GM21390 (cell line): ENCODE measurements around the gene AMACR.

Source experiments
- ATAC-seq: cut with Tn5 transposase; IDR thresholded peaks from one replicate; pipeline ENCODE4 v1.9.1; 2021; ENCODE audit not compliant: unreplicated experiment

The AMACR gene

GRCh38 chr5:34008802-34009201, 952 bp upstream of the AMACR start:
- ATAC-seq: no peak

GRCh38 chr5:34007201-34007620, 639 bp downstream of the AMACR start:
- ATAC-seq: no peak

DNA sequence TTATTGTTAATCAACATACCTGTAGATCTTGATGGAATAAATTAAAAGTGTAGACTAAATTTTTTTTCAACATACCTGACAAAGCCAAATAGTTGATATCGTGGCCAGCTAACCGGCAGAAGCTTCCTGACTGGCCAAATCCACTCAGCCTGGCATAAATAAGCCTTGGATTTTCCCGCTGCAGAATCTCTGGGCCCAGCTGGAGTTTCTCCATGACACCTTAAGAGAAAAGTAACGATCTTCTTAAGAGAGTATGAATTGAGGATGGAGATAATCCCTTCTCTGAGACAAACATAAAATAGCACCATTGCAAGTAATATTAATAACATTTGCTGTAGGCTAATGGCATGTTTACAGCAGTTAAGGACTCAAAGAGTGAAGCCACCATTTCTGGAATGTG, 2.2 kb downstream of the AMACR start:
- no peak for ATAC-seq

GRCh38 chr5:34005211-34005610, 2.6 kb downstream of the AMACR start:
- no peak for ATAC-seq

DNA sequence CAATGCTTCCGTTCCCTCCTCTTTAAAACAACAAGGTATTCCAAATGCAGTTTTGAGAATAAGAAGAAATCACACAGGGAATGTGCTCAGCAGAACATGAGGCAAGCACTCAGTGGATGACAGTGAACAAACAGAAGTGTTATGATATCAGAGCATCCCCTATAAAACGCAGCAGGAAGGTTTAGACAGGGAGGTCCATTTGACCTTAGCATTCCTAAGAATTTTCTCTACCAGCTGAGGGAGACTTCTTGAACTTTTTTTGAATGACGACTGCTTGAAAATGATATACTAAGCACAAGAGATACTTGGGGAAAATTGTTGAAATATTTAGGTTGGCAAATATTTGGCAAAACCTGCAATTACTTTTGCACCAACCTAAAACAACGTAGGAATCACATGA, 3.9 kb downstream of the AMACR start:
- ATAC-seq: no peak

GRCh38 chr5:34002629-34003328, 5.1 kb downstream of the AMACR start:
- ATAC-seq: no peak

GRCh38 chr5:34001241-34001841, 6.5 kb downstream of the AMACR start:
- no peak for ATAC-seq

GRCh38 chr5:33999978-34000377, 7.9 kb downstream of the AMACR start:
- no peak for ATAC-seq

- ATAC-seq: peak; percentile 87
These were observed 10.4 kb downstream of the AMACR start for GRCh38 chr5:33997331-33997983.

GRCh38 chr5:33995865-33996264, 12.0 kb downstream of the AMACR start:
- ATAC-seq: no peak

DNA sequence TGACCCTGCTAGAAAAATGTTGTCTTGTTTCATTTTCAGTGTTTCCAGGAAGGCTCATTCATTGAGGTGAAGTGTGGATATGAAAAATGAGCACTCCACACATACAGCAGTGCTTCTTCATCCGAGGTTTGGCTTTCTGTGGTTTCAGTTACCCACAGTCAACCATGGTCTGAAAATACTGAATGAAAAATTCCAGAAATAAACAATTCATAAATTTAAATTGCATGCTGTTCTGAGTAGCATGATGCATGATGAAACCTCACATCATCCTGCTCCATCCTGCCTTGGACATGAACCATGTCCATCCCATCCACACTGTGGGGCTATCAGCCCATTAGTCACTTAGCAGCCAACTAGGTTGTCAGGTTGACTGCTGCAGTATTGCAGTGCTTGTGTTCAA, 13.0 kb downstream of the AMACR start:
- ATAC-seq: no peak

- no peak for ATAC-seq
These were observed 15.0 kb downstream of the AMACR start for GRCh38 chr5:33992864-33993263.

DNA sequence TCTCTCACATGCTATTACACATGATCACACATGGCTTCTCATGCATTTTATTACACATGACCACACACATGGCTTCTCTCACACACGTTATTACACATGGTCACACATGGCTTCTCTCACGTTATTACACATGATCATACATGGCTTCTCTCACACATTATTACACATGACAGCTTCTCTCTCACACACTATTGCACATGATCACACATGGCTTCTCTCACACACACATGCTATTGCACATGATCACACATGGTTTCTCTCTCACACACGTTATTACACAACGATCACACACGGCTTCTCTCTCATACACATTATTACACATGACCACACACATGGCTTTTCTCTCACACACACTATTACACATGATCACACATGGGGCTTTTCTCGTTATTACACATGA, 22.4 kb downstream of the AMACR start:
- ATAC-seq: no peak

- ATAC-seq: no peak
These were observed 23.2 kb downstream of the AMACR start, which contains the start of gene SLC45A2 for GRCh38 chr5:33984671-33985124. TSS of gene SLC45A2 (minus strand) at chr5:33984693. CDS start at chr5:33984583, 110 bp downstream.

GRCh38 chr5:33984178-33984577, 23.7 kb downstream of the AMACR start:
- ATAC-seq: no peak

DNA sequence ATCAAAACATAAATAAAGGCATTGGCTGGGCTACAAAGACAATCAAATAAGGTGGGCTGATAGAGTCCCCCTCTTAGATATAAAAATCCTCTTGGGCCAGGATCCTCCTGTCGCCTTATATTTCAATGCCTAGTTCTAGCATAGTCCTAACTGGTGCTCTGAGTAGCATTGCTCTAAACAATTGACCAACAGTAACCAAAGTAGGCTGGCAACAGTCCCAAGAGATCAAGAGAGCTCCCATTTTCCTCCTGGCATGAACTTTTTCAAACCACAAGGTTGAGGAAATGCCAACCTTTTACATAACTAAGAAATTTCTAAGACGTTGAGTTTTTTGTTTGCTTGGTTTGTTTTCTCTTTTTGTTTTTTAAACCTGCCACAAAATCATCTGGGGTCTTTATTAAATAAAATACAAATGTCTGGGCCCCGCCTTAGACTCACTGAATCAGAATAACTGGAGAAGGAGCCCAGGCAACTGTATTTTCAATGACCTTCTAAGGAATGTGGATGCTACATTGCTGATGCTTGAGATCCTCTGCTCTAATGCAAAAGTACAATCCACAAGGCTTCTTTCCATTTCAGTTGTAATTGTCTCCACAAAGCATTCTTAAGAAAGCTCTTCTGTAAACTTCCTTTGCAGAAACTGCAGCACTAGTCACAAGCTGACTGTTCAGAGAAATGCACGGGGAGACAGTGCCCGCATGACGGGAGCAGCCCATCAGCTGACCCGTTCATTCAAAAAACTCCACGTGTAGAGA, 26.3 kb downstream of the AMACR start:
- no peak for ATAC-seq

- no peak for ATAC-seq
These were observed 27.8 kb downstream of the AMACR start for GRCh38 chr5:33980030-33980429.

DNA sequence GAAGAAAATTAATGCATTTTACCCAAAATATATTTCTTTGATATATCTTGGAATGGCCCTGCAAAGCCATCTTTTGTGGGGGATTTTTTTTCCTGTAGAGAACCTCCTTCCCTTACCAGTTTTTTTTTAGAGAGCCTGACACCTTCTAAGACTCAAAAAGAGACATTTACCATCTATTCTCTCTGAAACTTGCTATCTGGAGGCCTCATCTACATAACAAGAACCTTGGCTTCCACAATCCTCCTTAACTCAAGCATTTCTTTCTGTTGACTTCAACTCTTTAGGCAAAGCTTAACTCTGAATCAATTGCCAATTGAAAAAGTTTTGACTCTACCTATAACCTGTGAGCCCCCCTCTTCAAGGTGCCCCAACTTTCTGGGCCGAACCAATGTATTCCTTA, 29.5 kb downstream of the AMACR start:
- no peak for ATAC-seq

DNA sequence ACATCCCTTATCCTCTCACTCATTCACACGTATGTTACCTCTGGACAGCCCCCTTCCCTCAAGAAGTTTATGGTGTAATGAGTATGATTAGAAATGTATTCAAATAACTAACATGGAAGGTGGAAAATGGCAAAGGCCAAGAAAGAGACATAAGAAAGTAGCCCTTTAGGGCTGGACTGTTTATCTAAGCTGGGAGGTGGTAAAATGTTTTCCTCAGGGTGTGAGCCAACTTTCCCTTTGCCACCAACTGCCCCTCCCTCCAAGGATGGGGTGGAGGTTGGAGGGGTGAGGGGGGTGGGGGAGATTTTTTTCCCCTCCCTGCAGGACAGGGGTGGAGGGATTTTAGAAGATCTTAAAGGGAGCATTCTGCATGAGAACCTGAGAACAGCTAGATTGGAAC, 31.5 kb downstream of the AMACR start:
- no peak for ATAC-seq

GRCh38 chr5:33975852-33976251, 32.0 kb downstream of the AMACR start:
- no peak for ATAC-seq

DNA sequence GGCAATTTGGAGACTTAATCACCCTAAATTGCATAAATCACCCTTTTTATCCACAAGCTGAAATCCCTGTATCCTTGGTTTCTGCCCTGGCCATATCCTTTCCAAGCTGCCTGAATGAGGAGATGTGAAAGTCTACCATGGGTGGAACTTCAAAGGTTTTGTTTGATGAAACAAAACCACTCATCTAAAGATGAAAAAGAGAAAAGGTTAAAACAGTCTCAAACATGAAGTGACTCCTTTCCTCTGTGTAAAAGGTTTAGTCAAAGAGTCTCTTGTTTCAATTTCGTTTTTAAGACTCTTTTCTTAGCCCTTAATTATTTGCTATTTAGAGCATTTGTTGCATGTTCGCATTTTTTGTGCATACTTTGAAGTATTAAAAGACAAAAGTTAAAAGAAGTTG, 34.6 kb downstream of the AMACR start:
- peak; percentile 66 for ATAC-seq
